ENCODE data around the gene LILRB1. TPM values are rescaled to one million over a fixed set of nuclear protein-coding genes. Genes with fewer than 3 reads are reported as not detected.
"Not testable (repeated sequence)": the region's sequence is repeated elsewhere in the genome, so short reads cannot be mapped to it uniquely, and the experiment has no call there.

Gene LILRB1
- total RNA-seq, 1 donor: not detected

DNA sequence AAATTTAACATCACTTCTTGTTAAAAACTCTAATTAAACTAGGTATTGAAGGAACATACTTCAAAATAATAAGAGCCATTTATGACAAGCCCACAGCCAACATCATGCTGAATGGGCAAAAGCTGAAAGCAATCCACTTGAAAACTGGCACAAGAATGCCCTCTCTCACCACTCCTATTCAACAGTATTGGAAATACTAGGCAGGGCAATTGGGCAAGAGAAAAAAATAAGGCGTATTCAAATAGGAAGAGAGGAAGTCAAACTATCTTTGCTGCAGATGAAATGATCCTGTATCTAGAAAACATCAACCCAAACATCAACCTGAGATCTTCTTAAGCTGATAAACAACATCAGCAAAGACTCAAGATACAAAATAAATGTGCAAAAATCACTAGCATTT, 15.6 kb upstream of the LILRB1 start:
- no peak overlapping the region for H3K4me3 ChIP-seq (ENCODE audit: low read depth, low read length)
- TF ChIP-seq, protein P1, sequence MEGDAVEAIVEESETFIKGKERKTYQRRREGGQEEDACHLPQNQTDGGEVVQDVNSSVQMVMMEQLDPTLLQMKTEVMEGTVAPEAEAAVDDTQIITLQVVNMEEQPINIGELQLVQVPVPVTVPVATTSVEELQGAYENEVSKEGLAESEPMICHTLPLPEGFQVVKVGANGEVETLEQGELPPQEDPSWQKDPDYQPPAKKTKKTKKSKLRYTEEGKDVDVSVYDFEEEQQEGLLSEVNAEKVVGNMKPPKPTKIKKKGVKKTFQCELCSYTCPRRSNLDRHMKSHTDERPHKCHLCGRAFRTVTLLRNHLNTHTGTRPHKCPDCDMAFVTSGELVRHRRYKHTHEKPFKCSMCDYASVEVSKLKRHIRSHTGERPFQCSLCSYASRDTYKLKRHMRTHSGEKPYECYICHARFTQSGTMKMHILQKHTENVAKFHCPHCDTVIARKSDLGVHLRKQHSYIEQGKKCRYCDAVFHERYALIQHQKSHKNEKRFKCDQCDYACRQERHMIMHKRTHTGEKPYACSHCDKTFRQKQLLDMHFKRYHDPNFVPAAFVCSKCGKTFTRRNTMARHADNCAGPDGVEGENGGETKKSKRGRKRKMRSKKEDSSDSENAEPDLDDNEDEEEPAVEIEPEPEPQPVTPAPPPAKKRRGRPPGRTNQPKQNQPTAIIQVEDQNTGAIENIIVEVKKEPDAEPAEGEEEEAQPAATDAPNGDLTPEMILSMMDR (IDR thresholded peaks at IDR 0.05; ENCODE audit: insufficient read depth, low read depth, low read length): no peak
- no peak for DNase-seq (ENCODE audit: low read depth)

DNA sequence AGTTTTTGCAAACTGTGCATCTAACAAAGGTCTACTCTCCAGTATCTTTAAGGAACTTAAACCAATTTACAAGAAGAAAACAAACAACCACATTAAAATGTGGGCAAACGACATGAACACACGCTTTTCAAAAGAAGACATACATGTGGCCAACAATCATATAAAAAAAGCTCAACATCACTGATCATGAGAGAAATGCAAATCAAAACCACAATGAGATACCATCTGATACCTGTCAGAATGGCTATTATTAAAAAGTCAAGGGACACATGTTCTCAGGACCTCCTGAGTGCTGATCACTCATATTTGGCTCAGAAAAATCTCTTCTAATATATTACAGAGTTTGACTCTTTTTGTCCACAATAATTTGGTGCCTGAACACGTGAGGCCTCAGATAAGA, 14.2 kb upstream of the LILRB1 start:
- DNase-seq (ENCODE audit: low read depth): no peak
- H3K4me3 ChIP-seq (ENCODE audit: low read depth, low read length): no peak overlapping the region
- TF ChIP-seq, protein P1 (IDR thresholded peaks at IDR 0.05; ENCODE audit: insufficient read depth, low read depth, low read length): no peak

DNA sequence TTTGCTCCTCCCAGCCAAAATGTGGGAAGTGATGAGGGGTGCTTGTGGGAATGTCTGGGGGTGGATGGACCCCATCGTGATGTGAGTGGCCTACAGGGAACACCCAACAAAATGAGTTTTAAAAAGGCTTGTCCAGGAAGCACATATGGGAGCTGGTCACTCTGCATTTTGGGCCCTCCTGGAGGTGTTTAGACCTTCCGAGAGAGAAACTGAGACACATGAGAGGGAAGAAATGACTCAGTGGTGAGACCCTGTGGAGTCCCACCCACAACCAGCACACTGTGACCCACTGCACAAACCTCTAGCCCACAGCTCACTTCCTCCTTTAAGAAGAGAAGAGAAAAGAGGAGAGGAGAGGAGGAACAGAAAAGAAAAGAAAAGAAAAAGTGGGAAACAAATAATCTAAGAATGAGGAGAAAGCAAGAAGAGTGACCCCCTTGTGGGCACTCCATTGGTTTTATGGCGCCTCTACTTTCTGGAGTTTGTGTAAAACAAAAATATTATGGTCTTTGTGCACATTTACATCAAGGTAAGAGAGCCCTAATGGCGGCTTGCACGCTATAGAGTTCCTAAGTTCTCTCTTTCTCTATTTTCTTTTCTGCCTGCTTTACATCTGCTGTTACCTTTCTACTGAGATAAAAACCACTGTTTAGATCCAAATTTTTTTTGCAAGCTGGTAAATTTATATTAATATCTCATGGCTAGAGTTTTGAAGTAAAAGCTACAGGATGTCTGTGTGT, 13.3 kb upstream of the LILRB1 start:
- TF ChIP-seq, protein P1 (IDR thresholded peaks at IDR 0.05; ENCODE audit: insufficient read depth, low read depth, low read length): no peak
- DNase-seq (ENCODE audit: low read depth): no peak
- H3K4me3 ChIP-seq (ENCODE audit: low read depth, low read length): no peak overlapping the region

DNA sequence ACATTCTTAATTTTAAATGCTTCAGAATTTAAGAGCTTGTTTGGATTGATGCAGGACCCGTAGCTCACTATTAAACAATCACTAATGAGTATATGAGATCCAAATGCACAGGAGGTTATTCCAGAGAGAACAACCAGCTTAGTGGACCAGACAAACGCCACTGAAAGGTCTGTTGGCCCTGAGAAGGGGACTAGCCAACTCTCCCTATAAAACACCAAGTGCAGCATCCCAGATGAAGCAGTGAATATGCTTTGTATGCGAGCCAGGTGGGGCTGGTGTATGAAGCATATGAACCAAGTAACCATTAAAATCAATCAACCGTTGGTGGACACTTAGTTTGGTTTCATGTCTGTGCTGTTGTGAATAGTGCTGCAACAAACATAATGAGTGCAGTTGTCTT, 9.8 kb upstream of the LILRB1 start:
- TF ChIP-seq, protein P1 (IDR thresholded peaks at IDR 0.05; ENCODE audit: insufficient read depth, low read depth, low read length): no peak
- H3K4me3 ChIP-seq (ENCODE audit: low read depth, low read length): no peak overlapping the region
- no peak for DNase-seq (ENCODE audit: low read depth)

DNA sequence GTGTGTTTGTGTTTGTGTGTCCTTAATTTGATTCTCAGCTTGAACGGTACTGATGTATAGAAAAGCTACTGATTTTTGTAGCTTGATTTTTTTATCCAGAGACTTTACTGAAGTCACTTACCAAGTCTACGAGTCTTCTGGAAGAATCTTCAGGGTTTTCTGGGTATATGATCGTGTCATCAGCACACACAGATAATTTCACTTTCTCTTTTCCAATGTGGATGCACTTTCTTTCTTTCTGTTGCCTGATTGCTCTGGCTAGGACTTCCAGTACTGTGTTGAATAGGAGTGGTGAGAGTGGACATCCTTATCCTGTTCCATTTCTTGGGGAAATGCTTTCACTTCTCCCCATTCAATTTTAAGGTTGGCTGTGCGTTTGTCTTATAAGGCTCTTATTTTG, 7.9 kb upstream of the LILRB1 start:
- H3K4me3 ChIP-seq (ENCODE audit: low read depth, low read length): no peak overlapping the region
- no peak for DNase-seq (ENCODE audit: low read depth)
- TF ChIP-seq, protein P1 (IDR thresholded peaks at IDR 0.05; ENCODE audit: insufficient read depth, low read depth, low read length): no peak

DNA sequence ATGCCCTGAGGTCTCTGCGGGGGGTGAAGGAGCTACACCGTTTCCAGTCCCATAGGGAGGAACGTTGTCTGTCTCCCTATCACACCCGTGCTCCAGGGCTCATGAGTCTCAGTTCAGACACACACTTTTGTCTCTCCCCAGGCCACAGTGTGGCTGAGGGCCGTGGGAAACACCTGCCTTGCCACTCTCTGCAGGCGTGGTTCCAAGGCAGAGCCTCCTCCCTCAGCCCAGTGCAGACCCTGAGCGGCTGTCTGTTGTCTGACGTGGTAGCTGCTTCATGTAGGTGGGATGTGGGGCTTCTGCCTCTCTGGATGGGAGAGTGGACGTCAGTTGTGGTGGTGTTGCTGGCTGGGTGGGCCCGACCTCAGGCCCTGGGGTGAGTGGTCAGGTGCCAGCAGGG, 6.0 kb upstream of the LILRB1 start:
- not testable (repeated sequence) for DNase-seq (ENCODE audit: low read depth); H3K4me3 ChIP-seq (ENCODE audit: low read depth, low read length)

DNA sequence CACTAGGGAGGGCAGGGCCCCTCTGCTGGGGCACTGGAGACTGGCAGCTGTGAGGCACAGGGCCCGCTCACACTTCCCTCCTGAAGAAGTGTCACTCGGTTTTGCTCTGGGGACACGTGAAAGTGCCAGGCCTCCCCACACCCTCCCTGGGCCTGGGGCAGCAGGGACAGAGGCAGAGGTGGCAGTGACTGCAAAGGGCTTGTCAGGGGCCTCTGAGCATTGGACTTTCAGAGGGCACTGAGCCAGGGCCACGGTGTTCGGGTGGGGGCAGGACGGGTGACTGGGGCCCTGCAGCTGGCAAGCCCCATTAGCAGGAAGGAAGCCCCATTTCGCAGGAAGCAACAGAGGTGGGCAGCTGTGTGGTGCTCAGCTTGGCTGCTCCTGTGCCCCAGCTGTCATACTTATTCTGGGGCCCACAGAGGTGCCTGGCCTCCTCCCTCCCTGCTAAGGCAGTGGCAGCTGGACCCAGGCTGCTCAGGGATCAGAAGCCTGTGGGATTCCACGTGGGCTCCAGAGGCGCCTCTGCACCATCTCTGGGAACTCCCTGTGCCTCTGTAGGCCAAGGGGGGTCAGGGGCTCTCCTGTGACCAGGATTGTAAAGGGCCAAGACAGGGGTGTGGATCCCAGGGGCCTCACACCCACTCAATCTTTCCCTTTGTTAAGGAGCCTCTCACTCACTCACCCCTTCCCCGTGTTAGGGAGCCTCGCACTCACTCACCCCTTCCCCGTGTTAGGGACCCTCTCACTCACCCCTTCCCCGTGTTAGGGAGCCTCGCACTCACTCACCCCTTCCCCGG, 5.2 kb upstream of the LILRB1 start:
- DNase-seq (ENCODE audit: low read depth); H3K4me3 ChIP-seq (ENCODE audit: low read depth, low read length): not testable (repeated sequence)

Measured in fibroblast of villous mesenchyme (primary cell).